ENCODE results near the gene C14orf93. TPM values are rescaled to one million over a fixed set of nuclear protein-coding genes. Genes with fewer than 3 reads are reported as not detected.

C14orf93 gene
- total RNA-seq, 1 experiment from 2014 or later = 8.2 TPM

- no peak overlapping the region for H4K5ac ChIP-seq (ENCODE audit: insufficient read length, low read depth, low read length)
- no peak overlapping the region for H4K8ac ChIP-seq (replicated peaks; ENCODE audit: insufficient read length, low read depth, low read length)
- peaks cover 15% of the 10 kb centered on the region for H3K23me2 ChIP-seq (ENCODE audit: insufficient read length, low read depth, low read length, poor library complexity, severe bottlenecking)
- no peak overlapping the region for H3K27ac ChIP-seq (ENCODE audit: insufficient read length, low read depth, low read length)
- no peak overlapping the region for H3K14ac ChIP-seq (ENCODE audit: insufficient read depth, low read length)
- H3K27me3 ChIP-seq (ENCODE audit: insufficient read depth, low read length) = no peaks in the 10 kb centered on the region
- H2BK120ac ChIP-seq (ENCODE audit: low read depth, low read length, poor library complexity, severe bottlenecking) = no peak overlapping the region
- no peak overlapping the region for H2BK15ac ChIP-seq (ENCODE audit: low read depth, low read length)
- H3K27ac Mint-ChIP-seq = no peak overlapping the region
- H2AFZ ChIP-seq (ENCODE audit: low read length) = no peak overlapping the region
- no peak overlapping the region for H3K9ac ChIP-seq (ENCODE audit: extremely low read depth, insufficient read length, low read length)
- DNase-seq = no peak
- peaks cover 16 to 19% of the 10 kb centered on the region in 2 experiments for H3K4me1 Mint-ChIP-seq
- no peak overlapping the region for H3K56ac ChIP-seq (ENCODE audit: insufficient read length, low read depth, low read length)
- H2BK5ac ChIP-seq (ENCODE audit: insufficient read length, low read length) = no peak overlapping the region
- H2BK12ac ChIP-seq (ENCODE audit: insufficient read length, low read depth, low read length) = no peak overlapping the region
- H3K4me1 ChIP-seq (ENCODE audit: insufficient read depth, low read length) = no peaks in the 10 kb centered on the region; the same call in 1 of the 2 replicates
- H4K91ac ChIP-seq (ENCODE audit: insufficient read length, low read depth, low read length) = no peak overlapping the region
- no peak overlapping the region for H3K4ac ChIP-seq (ENCODE audit: low read depth, low read length)
- H2AK5ac ChIP-seq (ENCODE audit: insufficient read length, low read length) = no peak overlapping the region
- H3K79me1 ChIP-seq (ENCODE audit: insufficient read depth, low read depth, low read length, poor library complexity, severe bottlenecking) = no peaks in the 10 kb centered on the region
- H4K20me1 ChIP-seq (ENCODE audit: control insufficient read depth, insufficient read depth, insufficient read length) = no peaks in the 10 kb centered on the region
- H3K36me3 Mint-ChIP-seq (ENCODE audit: insufficient read depth in 1 of 3, low read depth in 3 of 3) = peaks cover 10 to 38% (median 21%) of the 10 kb centered on the region in 3 experiments
- no peak overlapping the region for H2BK20ac ChIP-seq (ENCODE audit: low read depth, low read length, poor library complexity, severe bottlenecking)
- H3K9me3 ChIP-seq (ENCODE audit: control insufficient read depth, low read depth, low read length) = no peaks in the 10 kb centered on the region
- H3K18ac ChIP-seq (ENCODE audit: insufficient read length, low read depth, low read length) = no peak overlapping the region
- no peak overlapping the region for H3K23ac ChIP-seq (ENCODE audit: insufficient read length, low read depth, low read length)
- no peak overlapping the region for H3T11ph ChIP-seq (ENCODE audit: low read length)
- H3K4me2 ChIP-seq (ENCODE audit: insufficient read depth, insufficient read length, low read length) = no peak overlapping the region
- no peaks in the 10 kb centered on the region for H3K9me3 Mint-ChIP-seq
- WGBS (ENCODE audit: extremely low coverage, insufficient read length, low lambda C conversion rate) = no CpG with 5 or more reads among the region's 10 CpGs
- H3K79me2 ChIP-seq (ENCODE audit: insufficient read depth, low read length) = no peaks in the 10 kb centered on the region
- H3K27me3 Mint-ChIP-seq (ENCODE audit: low read depth) = peaks cover 8% of the 10 kb centered on the region
- no peak overlapping the region for H3K4me3 Mint-ChIP-seq
- TF ChIP-seq CTCF (conservative IDR thresholded peaks at IDR 0.05) = no peak
Measured at GRCh38 chr14:23053426-23053825, 43.5 kb upstream of the C14orf93 start.

Measured in H9 (cell line).